Measurements from ENCODE around the gene CTNNA2.

Gene CTNNA2

GRCh38 chr2:79910643-79911042 is 397.8 kb downstream of the CTNNA2 start:
- DNase-seq (ENCODE audit: low read depth), result no peak
- TF ChIP-seq CTCF (IDR thresholded peaks at IDR 0.05; ENCODE audit: insufficient read depth, low read depth, low read length, missing control alignments), result no peak

GRCh38 chr2:79915455-79915854 is 402.6 kb downstream of the CTNNA2 start:
- no peak for DNase-seq (ENCODE audit: low read depth)
- no peak for TF ChIP-seq CTCF (IDR thresholded peaks at IDR 0.05; ENCODE audit: insufficient read depth, low read depth, low read length, missing control alignments)
- no peak overlapping the region for H3K4me3 ChIP-seq (ENCODE audit: low read depth, low read length)

More at GRCh38 chr2:79910643-79911042, 397.8 kb downstream of the CTNNA2 start:
- no peak overlapping the region for H3K4me3 ChIP-seq (ENCODE audit: low read depth, low read length)

- no peak for TF ChIP-seq CTCF (IDR thresholded peaks at IDR 0.05; ENCODE audit: insufficient read depth, low read depth, low read length, missing control alignments)
- no peak for DNase-seq (ENCODE audit: low read depth)
These were observed 403.4 kb downstream of the CTNNA2 start for GRCh38 chr2:79916285-79916684.

GRCh38 chr2:79920512-79921076 is 407.7 kb downstream of the CTNNA2 start:
- DNase-seq (ENCODE audit: low read depth), result no peak
- TF ChIP-seq CTCF (IDR thresholded peaks at IDR 0.05; ENCODE audit: insufficient read depth, low read depth, low read length, missing control alignments), result no peak
- H3K4me3 ChIP-seq (ENCODE audit: low read depth, low read length), result no peak overlapping the region

More at GRCh38 chr2:79916285-79916684, 403.4 kb downstream of the CTNNA2 start:
- no peak overlapping the region for H3K4me3 ChIP-seq (ENCODE audit: low read depth, low read length)

- DNase-seq (ENCODE audit: low read depth), result no peak
- no peak overlapping the region for H3K4me3 ChIP-seq (ENCODE audit: low read depth, low read length)
- TF ChIP-seq CTCF (IDR thresholded peaks at IDR 0.05; ENCODE audit: insufficient read depth, low read depth, low read length, missing control alignments), result no peak
These were observed 416.8 kb downstream of the CTNNA2 start for GRCh38 chr2:79929624-79930023.

GRCh38 chr2:79935046-79935732 is 422.3 kb downstream of the CTNNA2 start:
- no peak for DNase-seq (ENCODE audit: low read depth)
- no peak overlapping the region for H3K4me3 ChIP-seq (ENCODE audit: low read depth, low read length)
- TF ChIP-seq CTCF (IDR thresholded peaks at IDR 0.05; ENCODE audit: insufficient read depth, low read depth, low read length, missing control alignments), result no peak
